Mucosa of descending colon (tissue), 3 donors: ENCODE results near the gene APOA1. TPM values are rescaled to one million over a fixed set of nuclear protein-coding genes. Genes with fewer than 3 reads are reported as not detected.

Experiments
- ATAC-seq: fragments of 200-7000 bp; cut with Tn5 transposase; one replicate; pipeline ENCODE4 v1.9.1; 2020; ENCODE audit warnings: mild to moderate bottlenecking, moderate library complexity
- DNase-seq, 3 donors: peaks; one replicate each; pipeline ENCODE4 v3.0.0-alpha.2; 2020
- H3K36me3 ChIP-seq: fragments of 200-600 bp; one replicate; pipeline ENCODE4 v1.8.0; 2021; ENCODE audit warnings: low read depth, mild to moderate bottlenecking
- H3K4me1 ChIP-seq: fragments of 200-600 bp; one replicate; pipeline ENCODE4 v1.8.0; 2021; ENCODE audit warnings: low read depth, mild to moderate bottlenecking
- H3K4me3 ChIP-seq: fragments of 200-600 bp; one replicate; pipeline ENCODE4 v1.8.0; 2021; ENCODE audit warnings: mild to moderate bottlenecking
- H3K9me3 ChIP-seq: fragments of 200-600 bp; one replicate; pipeline ENCODE4 v1.8.0; 2021; ENCODE audit warnings: mild to moderate bottlenecking
- intact Hi-C, 2 donors: fragments of 100-400 bp; cut with DNase I in 1 of 2; cut with micrococcal nuclease in 1 of 2; formaldehyde crosslinking; loops; one replicate each; pipeline versions ENCODE4 v1.11.0 to v1.11.1; 2022; cut with DNase I, micrococcal nuclease
- total RNA-seq, 3 donors: library from RNA; stranded (reverse); fragmentation: NEBNext Ultra II Directional in 2 of 3; extraction: Animal tissue kit (Norgen Biotek cat#: 25700) in 2 of 3; gene quantifications; one replicate each; pipeline versions ENCODE4 v1.2.1 to v1.2.4, GENCODE V29; 2021 to 2023
- TF ChIP-seq, protein P1 (sequence below): fragments of 200-600 bp; IDR thresholded peaks from one replicate; pipeline ENCODE4 v1.8.0; 2022; ENCODE audit warnings: antibody characterized with exemption, mild to moderate bottlenecking
- donor health status: DM: no; HTN: no; CAD: no; lungs with moderate emphysema.
- donor health status: DM: no; HTN: no; CAD: no.
- donor health status: DM: no; HTN: yes; CAD: no.

APOA1 gene
- total RNA-seq, 3 donors from 2014 or later = 0.31 to 0.46 TPM; not detected in 1

DNA sequence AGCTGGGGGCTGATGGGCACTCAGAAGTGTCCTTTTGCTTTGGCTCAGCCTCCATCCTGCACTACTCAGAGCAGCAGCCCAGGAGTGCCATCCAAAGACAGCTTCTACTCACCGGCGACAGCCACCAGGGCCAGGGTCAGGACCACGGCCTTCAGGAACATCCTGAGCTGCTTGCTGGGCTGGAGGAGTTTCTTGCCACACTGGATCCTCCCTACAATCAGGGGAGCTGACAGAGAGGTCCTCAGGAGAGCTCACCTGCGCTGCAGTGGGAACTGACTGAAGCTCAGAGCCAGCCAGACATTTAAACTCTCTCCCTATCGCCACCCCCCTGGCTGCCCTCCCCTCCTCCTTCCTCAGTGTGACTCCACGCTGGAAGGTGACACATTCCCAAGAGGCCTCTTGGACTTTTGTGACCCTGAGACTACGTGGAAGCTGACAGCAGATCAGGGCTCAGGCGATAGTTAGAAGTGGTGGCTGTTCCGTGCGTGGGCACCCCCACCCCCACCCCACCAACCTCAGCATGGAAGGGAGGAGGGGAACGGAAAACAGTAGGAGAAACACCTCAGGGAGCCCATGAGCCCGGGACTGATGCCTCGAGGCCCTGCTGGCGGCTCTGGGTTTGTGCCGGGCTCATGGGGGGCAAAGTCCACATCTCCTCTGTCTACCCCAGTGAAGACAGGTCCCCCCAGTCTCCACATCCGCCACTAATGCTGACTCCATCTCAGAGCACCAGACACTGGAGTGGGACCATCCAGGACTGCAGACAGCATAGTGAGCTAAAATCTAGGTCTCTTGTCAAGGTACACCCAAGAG lies 14.2 kb downstream of the APOA1 start, which contains the start of gene APOA4:
TSS of gene APOA4 (minus strand) at position 274 of the 813 bp plus-strand sequence. CDS start at position 161, 113 bp downstream.
- DNase-seq = no peak
- Histone ChIP-seq H3K36me3 (no peaks in the 10 kb centered on the region), H3K4me3 (no peak within 1 kb of the TSS), H3K9me3 (no peaks in the 10 kb centered on the region), H3K4me1 (no peaks in the 10 kb centered on the region)
- ATAC-seq = no peak
- intact Hi-C loops = no loop called here
- TF ChIP-seq, protein P1, sequence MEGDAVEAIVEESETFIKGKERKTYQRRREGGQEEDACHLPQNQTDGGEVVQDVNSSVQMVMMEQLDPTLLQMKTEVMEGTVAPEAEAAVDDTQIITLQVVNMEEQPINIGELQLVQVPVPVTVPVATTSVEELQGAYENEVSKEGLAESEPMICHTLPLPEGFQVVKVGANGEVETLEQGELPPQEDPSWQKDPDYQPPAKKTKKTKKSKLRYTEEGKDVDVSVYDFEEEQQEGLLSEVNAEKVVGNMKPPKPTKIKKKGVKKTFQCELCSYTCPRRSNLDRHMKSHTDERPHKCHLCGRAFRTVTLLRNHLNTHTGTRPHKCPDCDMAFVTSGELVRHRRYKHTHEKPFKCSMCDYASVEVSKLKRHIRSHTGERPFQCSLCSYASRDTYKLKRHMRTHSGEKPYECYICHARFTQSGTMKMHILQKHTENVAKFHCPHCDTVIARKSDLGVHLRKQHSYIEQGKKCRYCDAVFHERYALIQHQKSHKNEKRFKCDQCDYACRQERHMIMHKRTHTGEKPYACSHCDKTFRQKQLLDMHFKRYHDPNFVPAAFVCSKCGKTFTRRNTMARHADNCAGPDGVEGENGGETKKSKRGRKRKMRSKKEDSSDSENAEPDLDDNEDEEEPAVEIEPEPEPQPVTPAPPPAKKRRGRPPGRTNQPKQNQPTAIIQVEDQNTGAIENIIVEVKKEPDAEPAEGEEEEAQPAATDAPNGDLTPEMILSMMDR = no peak

DNA sequence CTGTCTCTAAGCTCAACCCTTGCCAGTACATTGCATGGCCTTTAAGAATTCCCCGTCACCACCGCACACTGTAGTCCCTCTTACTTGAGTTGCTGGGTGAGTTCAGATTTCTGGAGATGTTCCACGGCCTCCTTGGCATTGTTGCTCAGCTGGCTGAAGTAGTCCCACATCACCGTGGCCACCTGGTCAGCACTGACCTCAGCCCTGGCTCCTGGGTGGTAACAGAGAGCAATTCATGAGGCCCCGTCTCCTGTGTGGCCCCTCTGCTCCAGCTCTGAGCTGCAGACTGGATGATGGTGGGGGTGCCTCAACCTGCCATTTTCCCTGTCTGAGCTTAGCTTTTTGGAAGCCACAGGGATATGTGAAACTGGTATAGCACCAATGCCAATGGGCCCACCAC lies 14.8 kb downstream of the APOA1 start:
- H3K4me3 ChIP-seq = no peak overlapping the region
- TF ChIP-seq, protein P1 = no peak

DNA sequence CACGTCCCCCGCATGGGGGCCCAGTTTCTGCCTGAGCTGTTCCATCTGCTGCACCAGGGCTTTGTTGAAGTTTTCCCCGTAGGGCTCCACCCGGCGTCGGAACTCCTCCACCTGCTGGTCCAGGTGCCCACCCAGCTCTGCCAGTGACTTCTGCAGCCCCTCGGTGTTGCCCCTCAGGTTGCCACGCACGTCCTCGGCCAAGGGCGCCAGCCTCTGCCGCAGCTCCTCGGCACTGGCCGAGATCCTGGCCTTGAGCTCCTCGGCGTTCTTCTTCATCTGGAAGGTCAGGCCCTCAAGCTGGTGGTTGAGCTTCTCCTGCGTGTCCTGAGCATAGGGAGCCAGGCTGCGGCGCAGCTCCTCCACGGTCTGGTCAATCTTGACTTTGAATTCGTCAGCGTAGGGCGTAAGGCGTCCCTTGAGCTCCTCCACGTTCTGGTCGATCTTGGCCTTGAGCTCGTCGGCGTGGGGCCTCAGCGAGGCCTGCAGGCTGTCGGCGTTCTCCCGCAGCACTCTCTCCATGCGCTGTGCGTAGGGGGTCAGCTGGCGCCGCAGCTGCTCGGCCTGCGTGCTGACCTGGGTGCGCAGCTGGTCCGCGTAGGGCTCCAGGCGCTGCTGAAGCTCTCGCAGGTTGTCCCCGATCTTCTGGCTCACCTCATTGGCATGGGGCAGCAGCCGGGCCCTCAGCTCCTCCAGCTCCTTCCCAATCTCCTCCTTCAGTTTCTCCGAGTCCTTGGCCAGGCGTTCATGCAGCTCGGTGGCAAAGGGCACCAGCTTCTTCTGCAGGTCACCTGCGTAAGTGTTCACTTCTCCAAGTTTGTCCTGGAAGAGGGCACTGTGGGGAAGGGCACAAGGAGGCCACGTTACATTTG lies 16.1 kb downstream of the APOA1 start:
- no peak for DNase-seq
- Histone ChIP-seq H3K9me3 (no peaks in the 10 kb centered on the region), H3K36me3 (no peaks in the 10 kb centered on the region), H3K4me3 (no peak overlapping the region), H3K4me1 (no peaks in the 10 kb centered on the region)
- ATAC-seq = no peak
- intact Hi-C loops = no loop called here
- TF ChIP-seq, protein P1 = no peak

More for the DNA sequence above, 14.8 kb downstream of the APOA1 start:
- no peaks in the 10 kb centered on the region for H3K9me3 ChIP-seq
- intact Hi-C loops = no loop called here
- ATAC-seq = no peak
- H3K36me3 ChIP-seq = no peaks in the 10 kb centered on the region
- H3K4me1 ChIP-seq = no peaks in the 10 kb centered on the region
- DNase-seq = no peak

DNA sequence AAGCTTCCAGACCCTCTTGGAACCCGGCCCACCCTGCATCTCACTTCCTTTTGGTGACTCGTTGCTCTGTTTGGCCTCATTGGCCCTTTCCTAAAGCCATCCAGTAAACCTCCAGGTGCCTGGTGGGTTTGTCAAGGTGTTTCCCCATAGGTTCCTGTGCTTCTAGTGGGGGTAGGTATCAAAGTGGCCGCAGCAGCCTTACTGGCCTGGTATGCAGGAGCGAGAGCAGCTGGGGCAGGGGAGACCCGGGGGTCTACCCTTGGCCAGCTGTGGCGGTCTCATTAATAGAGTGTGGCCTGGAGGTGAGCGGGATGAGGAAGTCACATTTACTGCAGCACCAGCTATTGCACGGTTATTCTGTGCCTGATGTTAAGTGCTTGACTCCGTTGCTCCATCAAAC lies 18.4 kb downstream of the APOA1 start:
- H3K4me1 ChIP-seq = no peaks in the 10 kb centered on the region
- TF ChIP-seq, protein P1 = no peak
- DNase-seq (no peak), ATAC-seq (no peak)
- no peak overlapping the region for H3K4me3 ChIP-seq
- no peaks in the 10 kb centered on the region for H3K9me3 ChIP-seq
- intact Hi-C loops = no loop called here
- no peaks in the 10 kb centered on the region for H3K36me3 ChIP-seq

DNA sequence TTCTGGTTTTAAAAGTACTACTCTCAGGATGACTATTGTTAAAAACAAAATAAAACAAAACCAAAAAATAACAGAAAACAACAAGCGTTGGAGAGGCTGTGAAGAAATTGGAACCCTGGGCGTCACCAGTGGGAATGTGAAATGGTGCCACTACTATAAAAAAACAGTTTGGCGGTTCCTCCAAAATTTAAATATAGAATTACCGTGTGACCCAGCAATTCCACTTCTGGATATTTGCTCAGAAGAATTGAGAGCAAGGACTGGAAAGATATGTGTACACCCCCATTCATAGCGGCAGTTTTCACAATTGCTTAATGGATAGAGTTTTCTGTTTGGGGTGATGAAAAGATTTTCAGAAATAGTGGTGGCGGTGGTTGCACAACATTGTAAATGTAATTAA lies 22.9 kb downstream of the APOA1 start:
- Histone ChIP-seq H3K9me3 (no peaks in the 10 kb centered on the region), H3K4me3 (no peak overlapping the region), H3K4me1 (no peaks in the 10 kb centered on the region), H3K36me3 (no peaks in the 10 kb centered on the region)
- intact Hi-C loops = no loop called here
- ATAC-seq (no peak), DNase-seq (no peak)
- TF ChIP-seq, protein P1 = no peak
